AG10803 (cell line): ENCODE results near the gene RANBP3.
A peak's percentile ranks its signal among the peaks of the same experiment; 100 is the strongest.
"Not testable (repeated sequence)": the region's sequence is repeated elsewhere in the genome, so short reads cannot be mapped to it uniquely, and the experiment has no call there.

Experiments used
- DNase-seq: peaks from one replicate; pipeline ENCODE4 v3.0.0; 2010; ENCODE audit warnings: low read depth
- H3K4me3 ChIP-seq: 2 replicates; pipeline ENCODE4 v1.5.1; 2011; ENCODE audit warnings: mild to moderate bottlenecking, low read length, control low read depth
- TF ChIP-seq, protein P1 (sequence below): conservative IDR thresholded peaks from 2 replicates; pipeline ENCODE4 v1.5.1; 2011; ENCODE audit warnings: mild to moderate bottlenecking, low read length, control low read depth, inconsistent platforms

The RANBP3 gene

DNA sequence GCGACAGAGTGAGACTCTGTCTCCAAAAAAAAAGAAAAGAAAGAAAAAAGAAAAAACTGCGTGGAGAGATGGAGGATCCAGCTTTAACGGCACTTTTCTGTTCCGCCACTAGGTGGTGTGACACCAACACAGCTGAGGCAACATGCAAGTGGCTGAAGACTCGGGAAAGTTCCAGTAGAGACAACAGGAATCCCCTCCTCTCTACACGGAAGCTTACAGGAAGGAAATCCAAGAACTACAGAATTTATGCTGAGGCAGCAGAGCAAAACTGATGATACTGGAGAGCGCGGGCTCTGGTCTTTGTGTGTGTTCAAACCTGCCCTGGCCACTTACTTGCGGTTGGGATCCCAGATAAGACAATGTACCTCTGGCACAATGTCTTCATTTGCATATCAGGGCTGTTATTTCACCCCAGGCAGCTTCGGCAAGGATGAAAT, 9.9 kb downstream of the RANBP3 start:
- no peak overlapping the region for H3K4me3 ChIP-seq
- DNase-seq: peak; percentile 79
- TF ChIP-seq, protein P1, sequence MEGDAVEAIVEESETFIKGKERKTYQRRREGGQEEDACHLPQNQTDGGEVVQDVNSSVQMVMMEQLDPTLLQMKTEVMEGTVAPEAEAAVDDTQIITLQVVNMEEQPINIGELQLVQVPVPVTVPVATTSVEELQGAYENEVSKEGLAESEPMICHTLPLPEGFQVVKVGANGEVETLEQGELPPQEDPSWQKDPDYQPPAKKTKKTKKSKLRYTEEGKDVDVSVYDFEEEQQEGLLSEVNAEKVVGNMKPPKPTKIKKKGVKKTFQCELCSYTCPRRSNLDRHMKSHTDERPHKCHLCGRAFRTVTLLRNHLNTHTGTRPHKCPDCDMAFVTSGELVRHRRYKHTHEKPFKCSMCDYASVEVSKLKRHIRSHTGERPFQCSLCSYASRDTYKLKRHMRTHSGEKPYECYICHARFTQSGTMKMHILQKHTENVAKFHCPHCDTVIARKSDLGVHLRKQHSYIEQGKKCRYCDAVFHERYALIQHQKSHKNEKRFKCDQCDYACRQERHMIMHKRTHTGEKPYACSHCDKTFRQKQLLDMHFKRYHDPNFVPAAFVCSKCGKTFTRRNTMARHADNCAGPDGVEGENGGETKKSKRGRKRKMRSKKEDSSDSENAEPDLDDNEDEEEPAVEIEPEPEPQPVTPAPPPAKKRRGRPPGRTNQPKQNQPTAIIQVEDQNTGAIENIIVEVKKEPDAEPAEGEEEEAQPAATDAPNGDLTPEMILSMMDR: peak; percentile 88

DNA sequence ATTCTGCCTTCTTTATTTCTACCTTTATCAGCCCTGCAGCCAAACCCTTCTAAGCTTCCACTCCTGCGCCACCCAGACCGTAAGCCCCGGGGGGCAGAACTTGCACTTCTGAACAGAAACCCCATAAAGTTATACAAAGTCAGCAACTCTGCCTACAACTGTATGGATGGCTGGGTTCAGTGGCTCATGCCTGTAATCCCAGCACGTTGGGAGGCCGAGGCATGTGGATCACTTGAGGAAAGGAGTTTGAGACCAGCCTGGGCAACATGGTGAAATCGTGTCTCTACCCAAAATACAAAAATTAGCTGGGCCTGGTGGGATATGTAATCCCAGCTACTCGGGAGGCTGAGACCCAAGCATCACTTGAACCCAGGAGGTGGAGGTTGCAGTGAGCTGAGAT, 10.4 kb downstream of the RANBP3 start:
- H3K4me3 ChIP-seq: no peak overlapping the region
- TF ChIP-seq, protein P1: no peak
- no peak for DNase-seq

DNA sequence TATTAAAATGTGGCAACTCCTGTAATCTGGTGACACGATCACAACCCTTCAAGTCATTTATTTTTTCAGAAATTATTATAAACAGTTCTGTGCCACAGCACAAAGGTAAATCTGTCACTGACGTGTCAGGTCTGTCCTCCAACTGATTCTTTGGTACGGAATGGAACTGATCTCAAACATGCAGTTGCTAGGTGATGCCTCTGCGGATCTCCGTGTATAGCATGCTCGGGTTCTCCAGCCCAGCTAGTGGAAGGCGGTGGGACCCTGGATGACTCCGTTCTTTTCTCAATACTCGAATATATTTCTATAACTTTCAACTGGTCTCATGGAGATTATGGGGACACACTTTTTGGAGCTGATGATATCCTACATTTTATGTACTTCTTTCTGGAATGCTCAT, 11.0 kb downstream of the RANBP3 start:
- TF ChIP-seq, protein P1: no peak
- no peak overlapping the region for H3K4me3 ChIP-seq
- no peak for DNase-seq

DNA sequence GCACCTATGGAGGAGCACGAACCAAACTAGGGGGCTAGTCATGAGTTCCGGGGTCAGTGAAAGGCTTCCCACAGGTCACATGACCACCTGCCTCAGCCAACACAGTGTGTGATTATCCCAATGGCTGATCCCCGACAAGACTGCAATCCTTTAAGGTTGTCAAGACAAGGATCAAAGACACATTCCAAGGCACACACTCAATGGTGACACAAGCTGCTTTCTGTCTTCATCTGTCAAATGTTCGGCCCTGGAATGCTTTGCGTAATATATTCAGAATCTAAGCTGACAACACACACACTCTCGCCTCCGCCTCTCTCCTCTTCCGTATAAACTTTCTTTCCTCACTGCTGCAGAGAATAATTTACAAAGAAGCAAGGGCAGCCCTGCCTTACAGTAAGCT, 11.7 kb downstream of the RANBP3 start:
- TF ChIP-seq, protein P1: no peak
- H3K4me3 ChIP-seq: no peak overlapping the region
- DNase-seq: peak; percentile 85

DNA sequence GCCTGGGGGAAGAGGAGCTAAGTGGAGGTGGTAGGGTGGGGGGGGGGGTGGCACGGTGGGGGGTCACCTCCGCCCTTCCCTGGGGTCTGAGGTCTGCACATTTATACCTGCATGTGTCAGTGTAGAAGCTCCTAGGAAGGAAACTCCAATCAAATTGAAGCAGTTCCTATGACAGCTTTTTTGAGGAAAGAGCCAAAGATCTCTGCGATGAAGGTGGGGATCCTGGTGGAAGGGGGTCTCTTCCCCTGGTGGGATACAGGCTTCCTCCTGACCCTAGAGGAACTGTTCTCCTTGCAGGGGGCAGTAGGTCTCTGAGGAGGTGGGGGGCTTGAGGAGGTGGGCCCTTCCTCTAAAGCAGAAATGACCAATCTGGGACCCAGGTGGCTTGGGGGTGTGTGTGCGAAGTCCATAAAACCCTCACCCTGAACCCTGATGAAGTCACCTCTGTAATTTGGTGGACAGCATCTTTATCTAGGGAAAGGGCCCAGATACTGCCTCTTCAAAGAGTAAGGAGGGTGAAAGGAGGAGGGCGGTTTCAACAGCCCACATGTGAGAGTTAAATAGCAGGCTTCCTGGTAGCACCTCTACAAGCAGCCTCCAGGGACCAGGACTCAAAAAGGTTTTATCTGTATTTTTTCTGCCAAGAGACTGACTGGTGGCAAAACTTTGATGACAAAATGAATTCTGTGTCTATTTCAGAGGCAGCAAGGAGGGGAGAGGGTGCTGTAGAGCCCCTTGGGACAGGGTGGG, 12.9 kb downstream of the RANBP3 start:
- no peak overlapping the region for H3K4me3 ChIP-seq
- DNase-seq: no peak
- TF ChIP-seq, protein P1: no peak

DNA sequence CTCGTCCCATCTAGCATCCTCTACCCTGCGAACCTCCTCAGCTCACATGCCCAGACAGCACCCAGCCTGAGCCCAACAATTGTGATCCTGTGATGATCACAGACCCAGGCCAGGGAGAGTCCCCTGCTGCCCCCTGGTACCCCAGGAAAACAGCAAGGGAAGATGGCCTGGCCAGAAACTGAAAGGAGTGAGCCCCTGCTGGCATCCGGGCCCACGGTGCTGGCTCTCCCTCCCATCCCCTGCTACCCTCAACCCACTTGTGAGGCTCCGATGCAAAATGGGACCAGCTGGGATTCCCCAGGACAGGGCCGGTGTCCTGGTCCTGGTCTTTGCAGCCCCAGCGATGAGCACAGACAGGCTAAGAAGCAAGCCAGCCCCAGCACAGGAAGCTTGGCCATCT, 14.1 kb downstream of the RANBP3 start:
- H3K4me3 ChIP-seq: no peak overlapping the region
- TF ChIP-seq, protein P1: no peak
- no peak for DNase-seq

DNA sequence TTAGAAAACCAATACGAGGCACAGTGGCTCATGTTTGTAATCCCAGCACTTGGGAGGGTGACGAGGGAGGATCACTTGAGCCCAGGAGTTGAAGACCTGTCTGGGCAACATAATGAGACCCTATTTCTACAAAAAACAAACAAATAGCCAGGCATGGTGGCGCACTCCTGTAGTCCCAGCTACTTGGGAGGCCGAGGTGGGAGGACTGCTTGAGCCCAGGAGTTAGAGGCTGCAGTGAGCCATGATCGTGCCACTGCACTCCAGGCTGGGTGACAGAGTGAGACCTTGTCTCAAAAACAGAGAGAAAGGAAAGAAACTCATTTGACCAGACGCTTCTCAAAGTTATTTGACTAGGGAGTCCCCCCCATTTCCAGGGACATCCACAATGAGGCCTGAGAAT, 14.7 kb downstream of the RANBP3 start:
- H3K4me3 ChIP-seq: not testable (repeated sequence)

More for the DNA sequence above, 14.7 kb downstream of the RANBP3 start:
- DNase-seq: not testable (repeated sequence)
